ENCODE measurements around the gene TIMM21.

Gene TIMM21

GRCh38 chr18:74191577-74191976, 43.3 kb downstream of the TIMM21 start:
- no peak for DNase-seq (ENCODE audit: low read depth)

- DNase-seq (ENCODE audit: low read depth) = no peak
Measured at GRCh38 chr18:74194691-74195090, 46.4 kb downstream of the TIMM21 start.

- DNase-seq (ENCODE audit: low read depth) = peak; percentile 34
Measured at GRCh38 chr18:74196220-74197119, 48.1 kb downstream of the TIMM21 start.

- no peak for DNase-seq (ENCODE audit: low read depth)
Measured at GRCh38 chr18:74197705-74198341, 49.5 kb downstream of the TIMM21 start.

- no peak for DNase-seq (ENCODE audit: low read depth)
Measured at GRCh38 chr18:74198453-74198852, 50.1 kb downstream of the TIMM21 start.

- DNase-seq (ENCODE audit: low read depth) = no peak
Measured at GRCh38 chr18:74200780-74201179, 52.5 kb downstream of the TIMM21 start.

- no peak for DNase-seq (ENCODE audit: low read depth)
Measured at GRCh38 chr18:74203811-74204210, 55.5 kb downstream of the TIMM21 start.

GRCh38 chr18:74204526-74205152, 56.3 kb downstream of the TIMM21 start:
- DNase-seq (ENCODE audit: low read depth) = no peak

Data from stromal cell of bone marrow (primary cell).